GM13977 (cell line): ENCODE results near the gene ATXN1.

Experiments used
- DNase-seq: peaks from one replicate; pipeline ENCODE4 v3.0.0; 2012; ENCODE audit warnings: low spot score
- in situ Hi-C: fragments of 300-500 bp; cut with MboI; formaldehyde crosslinking; loops from one replicate; pipeline ENCODE4 v1.12.0; 2022; ENCODE audit warnings: low sequenced_read_pairs, low pct_unique_long_range_greater_than_20kb, mixed read lengths, inconsistent platforms; ENCODE audit not compliant: unreplicated experiment
- TF ChIP-seq, protein P1 (sequence below): IDR thresholded peaks from 2 replicates; pipeline ENCODE4 v1.5.1; 2012; ENCODE audit warnings: mild to moderate bottlenecking, control low read depth; ENCODE audit not compliant: insufficient read depth; ENCODE audit errors: extremely low read depth, missing control alignments

ATXN1 gene

DNA sequence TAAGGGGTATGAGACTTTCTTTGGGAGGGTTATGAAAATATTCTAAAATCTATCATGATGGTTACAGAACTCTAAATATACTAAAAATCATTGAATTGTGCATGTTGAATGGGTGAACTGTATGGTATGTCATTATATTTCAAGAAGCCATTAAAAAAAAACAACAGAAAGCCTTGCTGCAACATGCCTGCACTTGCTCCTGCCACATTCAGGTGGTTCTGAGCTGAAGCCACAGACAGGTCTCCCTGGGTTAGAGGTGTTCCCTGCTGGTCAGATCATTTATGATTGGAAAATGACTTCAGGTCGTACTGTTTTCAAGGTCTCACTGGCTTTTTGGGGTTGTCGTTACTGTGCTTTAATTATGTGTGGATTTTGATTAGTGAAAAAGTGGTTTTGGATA lies 509.6 kb downstream of the ATXN1 start:
- TF ChIP-seq, protein P1, sequence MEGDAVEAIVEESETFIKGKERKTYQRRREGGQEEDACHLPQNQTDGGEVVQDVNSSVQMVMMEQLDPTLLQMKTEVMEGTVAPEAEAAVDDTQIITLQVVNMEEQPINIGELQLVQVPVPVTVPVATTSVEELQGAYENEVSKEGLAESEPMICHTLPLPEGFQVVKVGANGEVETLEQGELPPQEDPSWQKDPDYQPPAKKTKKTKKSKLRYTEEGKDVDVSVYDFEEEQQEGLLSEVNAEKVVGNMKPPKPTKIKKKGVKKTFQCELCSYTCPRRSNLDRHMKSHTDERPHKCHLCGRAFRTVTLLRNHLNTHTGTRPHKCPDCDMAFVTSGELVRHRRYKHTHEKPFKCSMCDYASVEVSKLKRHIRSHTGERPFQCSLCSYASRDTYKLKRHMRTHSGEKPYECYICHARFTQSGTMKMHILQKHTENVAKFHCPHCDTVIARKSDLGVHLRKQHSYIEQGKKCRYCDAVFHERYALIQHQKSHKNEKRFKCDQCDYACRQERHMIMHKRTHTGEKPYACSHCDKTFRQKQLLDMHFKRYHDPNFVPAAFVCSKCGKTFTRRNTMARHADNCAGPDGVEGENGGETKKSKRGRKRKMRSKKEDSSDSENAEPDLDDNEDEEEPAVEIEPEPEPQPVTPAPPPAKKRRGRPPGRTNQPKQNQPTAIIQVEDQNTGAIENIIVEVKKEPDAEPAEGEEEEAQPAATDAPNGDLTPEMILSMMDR: no peak
- in situ Hi-C loops: no loop called here
- no peak for DNase-seq

DNA sequence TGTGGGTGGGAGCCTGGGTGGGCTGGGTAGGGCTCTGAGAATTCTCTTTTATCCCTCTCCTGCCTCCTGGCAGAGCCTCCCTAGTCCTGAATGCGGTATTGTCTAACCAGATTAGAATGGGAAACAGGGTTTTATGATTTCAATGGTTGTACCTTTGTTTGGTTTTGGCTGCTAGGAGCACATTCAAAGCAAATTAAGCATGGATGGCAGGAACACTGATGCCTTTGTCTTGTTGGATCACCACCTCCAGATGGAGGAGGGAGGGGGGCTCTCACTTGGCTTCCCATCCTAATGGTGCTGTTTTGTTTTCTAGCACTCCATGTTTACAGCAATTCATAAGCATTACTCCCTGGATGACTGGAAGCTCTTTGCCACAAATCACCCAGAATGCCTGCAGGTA lies 511.3 kb downstream of the ATXN1 start:
- in situ Hi-C loops: no loop called here
- DNase-seq: no peak
- TF ChIP-seq, protein P1: no peak
